ENCODE results near the gene SIGLEC8. TPM values are rescaled to one million over a fixed set of nuclear protein-coding genes. Genes with fewer than 3 reads are reported as not detected.

SIGLEC8 gene
- total RNA-seq, 1 donor from 2014 or later, result not detected

DNA sequence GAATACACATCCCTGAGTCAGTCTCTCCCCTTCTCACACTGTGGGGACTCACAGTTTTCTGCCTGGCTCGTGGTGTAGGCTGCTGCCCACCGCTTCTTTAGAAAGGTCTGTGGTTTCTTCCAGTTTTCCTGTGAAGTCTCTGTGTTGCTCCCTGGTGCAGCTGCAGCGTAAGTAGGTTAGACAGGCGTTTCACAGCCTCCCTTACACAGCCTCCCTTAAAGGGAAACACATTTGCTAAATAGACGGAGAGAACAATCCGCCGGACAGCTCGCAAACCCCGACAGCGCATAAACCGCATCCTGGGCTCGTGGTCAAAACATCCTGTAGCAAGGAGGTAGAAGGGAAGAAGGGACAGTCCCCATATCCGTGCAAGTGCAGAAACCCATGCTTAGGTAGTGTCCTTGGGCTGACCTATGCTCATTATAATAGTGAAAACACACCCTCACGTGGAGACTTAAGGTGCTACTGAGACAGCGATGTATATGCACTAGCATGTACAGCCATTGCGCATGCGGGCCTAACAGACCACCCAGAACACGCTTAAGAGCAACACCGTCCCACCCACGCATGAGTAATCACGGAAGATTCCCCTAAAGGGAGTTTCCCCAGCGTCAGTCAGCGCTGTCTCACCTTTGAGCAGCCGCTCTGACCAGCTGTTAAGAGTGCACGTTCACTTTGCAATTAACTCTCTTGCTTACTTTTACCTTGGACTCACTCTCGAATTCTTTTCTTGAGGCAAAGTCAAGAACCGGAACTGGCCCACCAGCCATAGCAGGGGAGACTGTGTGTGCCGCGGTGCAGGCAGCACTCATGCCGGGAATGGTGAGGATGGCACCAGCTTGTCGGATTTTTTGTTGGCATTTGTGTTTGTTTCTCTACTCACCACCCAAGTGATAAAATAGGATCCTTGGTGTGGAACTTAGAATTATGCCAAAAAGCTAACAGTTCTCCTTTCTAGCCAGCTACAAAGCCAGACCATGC lies 16.6 kb downstream of the SIGLEC8 start:
- TF ChIP-seq, protein P1, sequence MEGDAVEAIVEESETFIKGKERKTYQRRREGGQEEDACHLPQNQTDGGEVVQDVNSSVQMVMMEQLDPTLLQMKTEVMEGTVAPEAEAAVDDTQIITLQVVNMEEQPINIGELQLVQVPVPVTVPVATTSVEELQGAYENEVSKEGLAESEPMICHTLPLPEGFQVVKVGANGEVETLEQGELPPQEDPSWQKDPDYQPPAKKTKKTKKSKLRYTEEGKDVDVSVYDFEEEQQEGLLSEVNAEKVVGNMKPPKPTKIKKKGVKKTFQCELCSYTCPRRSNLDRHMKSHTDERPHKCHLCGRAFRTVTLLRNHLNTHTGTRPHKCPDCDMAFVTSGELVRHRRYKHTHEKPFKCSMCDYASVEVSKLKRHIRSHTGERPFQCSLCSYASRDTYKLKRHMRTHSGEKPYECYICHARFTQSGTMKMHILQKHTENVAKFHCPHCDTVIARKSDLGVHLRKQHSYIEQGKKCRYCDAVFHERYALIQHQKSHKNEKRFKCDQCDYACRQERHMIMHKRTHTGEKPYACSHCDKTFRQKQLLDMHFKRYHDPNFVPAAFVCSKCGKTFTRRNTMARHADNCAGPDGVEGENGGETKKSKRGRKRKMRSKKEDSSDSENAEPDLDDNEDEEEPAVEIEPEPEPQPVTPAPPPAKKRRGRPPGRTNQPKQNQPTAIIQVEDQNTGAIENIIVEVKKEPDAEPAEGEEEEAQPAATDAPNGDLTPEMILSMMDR (IDR thresholded peaks at IDR 0.05), result no peak
- H3K4me1 Mint-ChIP-seq (ENCODE audit: unreplicated experiment), result no peaks in the 10 kb centered on the region
- no peaks in the 10 kb centered on the region for H3K36me3 Mint-ChIP-seq (ENCODE audit: unreplicated experiment)
- H3K4me3 Mint-ChIP-seq (ENCODE audit: unreplicated experiment), result no peak overlapping the region
- no peaks in the 10 kb centered on the region for H3K27me3 Mint-ChIP-seq (ENCODE audit: unreplicated experiment)
- H3K27ac Mint-ChIP-seq (ENCODE audit: unreplicated experiment), result no peak overlapping the region
- DNase-seq (ENCODE audit: extremely low spot score, unreplicated experiment), result no peak
- peaks cover 21% of the 10 kb centered on the region for H3K9me3 Mint-ChIP-seq (ENCODE audit: unreplicated experiment)

DNA sequence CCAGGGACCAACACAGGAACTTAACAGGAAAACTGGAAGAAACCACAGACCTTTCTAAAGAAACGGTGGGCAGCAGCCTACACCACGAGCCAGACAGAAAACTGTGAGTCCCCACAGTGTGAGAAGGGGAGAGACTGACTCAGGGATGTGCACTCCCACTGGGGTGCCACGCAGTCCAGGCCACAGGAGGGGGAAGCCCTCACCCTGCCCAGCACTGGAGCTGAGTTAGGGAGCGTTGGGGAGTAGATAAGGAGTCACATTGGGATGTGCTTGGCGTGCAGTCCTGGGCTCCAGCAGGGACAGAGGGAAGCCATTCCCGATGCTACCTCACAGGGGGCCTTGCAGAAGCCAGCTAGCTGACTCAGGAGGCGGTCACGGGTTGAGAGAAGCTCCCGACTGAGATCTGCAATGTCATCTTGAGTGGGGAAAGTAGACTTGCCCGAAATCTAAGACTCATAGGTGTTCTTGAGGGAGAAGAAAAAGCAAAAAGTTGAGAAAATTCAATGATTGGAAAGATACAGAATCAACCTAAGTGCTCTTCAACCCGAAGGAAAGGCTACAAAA lies 17.3 kb downstream of the SIGLEC8 start:
- no peak overlapping the region for H3K4me3 Mint-ChIP-seq (ENCODE audit: unreplicated experiment)
- peaks cover 17% of the 10 kb centered on the region for H3K9me3 Mint-ChIP-seq (ENCODE audit: unreplicated experiment)
- TF ChIP-seq, protein P1 (IDR thresholded peaks at IDR 0.05), result no peak
- DNase-seq (ENCODE audit: extremely low spot score, unreplicated experiment), result no peak
- no peaks in the 10 kb centered on the region for H3K4me1 Mint-ChIP-seq (ENCODE audit: unreplicated experiment)
- no peaks in the 10 kb centered on the region for H3K27me3 Mint-ChIP-seq (ENCODE audit: unreplicated experiment)
- no peaks in the 10 kb centered on the region for H3K36me3 Mint-ChIP-seq (ENCODE audit: unreplicated experiment)
- H3K27ac Mint-ChIP-seq (ENCODE audit: unreplicated experiment), result no peak overlapping the region

DNA sequence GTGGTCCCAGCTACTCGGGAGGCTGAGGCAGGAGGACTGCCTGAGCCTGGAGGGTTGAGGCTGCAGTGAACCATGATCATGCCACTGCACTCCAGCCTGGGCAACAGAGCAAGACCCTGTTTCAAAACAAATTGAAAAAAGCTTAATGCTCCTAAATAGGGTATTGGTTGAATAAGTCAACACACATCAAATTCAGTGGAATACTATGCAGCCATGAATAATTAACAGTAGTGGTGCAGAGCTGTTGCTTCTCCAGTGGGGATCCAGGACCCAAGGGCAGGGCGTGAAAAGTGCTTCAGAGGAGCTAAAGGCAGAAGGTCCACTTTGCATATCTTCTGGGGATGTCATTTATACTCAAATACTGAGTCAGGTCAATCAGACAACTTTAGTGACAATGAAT lies 18.2 kb downstream of the SIGLEC8 start:
- Mint-ChIP-seq H3K4me3 (ENCODE audit: unreplicated experiment) (no peak overlapping the region), H3K27ac (ENCODE audit: unreplicated experiment) (no peak overlapping the region), H3K27me3 (ENCODE audit: unreplicated experiment) (no peaks in the 10 kb centered on the region), H3K4me1 (ENCODE audit: unreplicated experiment) (no peaks in the 10 kb centered on the region), H3K9me3 (ENCODE audit: unreplicated experiment) (peaks cover 17% of the 10 kb centered on the region), H3K36me3 (ENCODE audit: unreplicated experiment) (no peaks in the 10 kb centered on the region)
- DNase-seq (ENCODE audit: extremely low spot score, unreplicated experiment), result no peak
- TF ChIP-seq, protein P1 (IDR thresholded peaks at IDR 0.05), result no peak

DNA sequence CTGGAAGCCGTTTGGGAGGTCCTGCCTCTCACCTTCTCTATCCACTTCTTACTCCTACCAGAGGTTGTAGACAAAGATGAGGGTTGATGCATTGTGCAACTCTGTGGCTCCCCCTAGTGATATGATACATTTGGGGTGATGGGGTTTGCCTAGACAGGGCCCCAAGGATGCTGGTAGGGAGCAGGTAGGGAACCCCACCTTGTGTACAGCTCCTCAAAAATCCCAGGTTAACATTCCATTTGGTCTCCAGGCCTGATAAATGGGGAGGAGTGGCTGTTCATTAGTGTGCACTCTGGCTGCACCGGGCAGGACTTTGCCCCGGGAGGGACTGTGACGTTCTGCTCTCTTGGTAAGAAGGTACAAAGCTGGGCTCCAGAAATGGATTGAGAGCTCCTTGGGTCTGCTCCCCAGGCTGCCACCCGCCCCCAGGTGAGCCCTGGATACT lies 19.2 kb downstream of the SIGLEC8 start:
- no peaks in the 10 kb centered on the region for H3K4me1 Mint-ChIP-seq (ENCODE audit: unreplicated experiment)

More for the DNA sequence above, 19.2 kb downstream of the SIGLEC8 start:
- H3K36me3 Mint-ChIP-seq (ENCODE audit: unreplicated experiment), result no peaks in the 10 kb centered on the region
- TF ChIP-seq, protein P1 (IDR thresholded peaks at IDR 0.05), result peak; percentile 25
- no peaks in the 10 kb centered on the region for H3K27me3 Mint-ChIP-seq (ENCODE audit: unreplicated experiment)
- no peak overlapping the region for H3K4me3 Mint-ChIP-seq (ENCODE audit: unreplicated experiment)
- H3K27ac Mint-ChIP-seq (ENCODE audit: unreplicated experiment), result no peak overlapping the region
- DNase-seq (ENCODE audit: extremely low spot score, unreplicated experiment), result no peak
- peaks cover 17% of the 10 kb centered on the region for H3K9me3 Mint-ChIP-seq (ENCODE audit: unreplicated experiment)
